Muscle of leg (tissue), 11 donors: Measurements from ENCODE around the gene TMEM236. TPM values are rescaled to one million over a fixed set of nuclear protein-coding genes. Genes with fewer than 3 reads are reported as not detected.
A peak's percentile ranks its signal among the peaks of the same experiment; 100 is the strongest.

Experiments used
- DNase-seq: peaks from one replicate; pipeline ENCODE4 v3.0.0; 2013
- H3K27ac ChIP-seq: one replicate; pipeline ENCODE4 v1.5.1; 2013; ENCODE audit warnings: mild to moderate bottlenecking, low read length, control low read depth
- H3K27me3 ChIP-seq: one replicate; pipeline ENCODE4 v1.6.1; 2013; ENCODE audit warnings: low read length; ENCODE audit not compliant: control insufficient read depth, insufficient read depth
- H3K36me3 ChIP-seq: one replicate; pipeline ENCODE4 v1.6.1; 2013; ENCODE audit warnings: low read length; ENCODE audit not compliant: control insufficient read depth, insufficient read depth
- H3K4me1 ChIP-seq: one replicate; pipeline ENCODE4 v1.6.1; 2013; ENCODE audit warnings: low read length; ENCODE audit not compliant: control insufficient read depth, insufficient read depth
- H3K4me3 ChIP-seq: one replicate; pipeline ENCODE4 v1.5.1; 2013; ENCODE audit warnings: low read length, control low read depth
- H3K9me3 ChIP-seq: replicated peaks from 2 replicates; pipeline ENCODE4 v1.6.1; 2013; ENCODE audit warnings: low read depth, low read length; ENCODE audit not compliant: control insufficient read depth
- WGBS: methylation state at CpG from one replicate; pipeline ENCODE4 v1.1.5; 2013; ENCODE audit warnings: missing lambda C conversion rate; ENCODE audit not compliant: insufficient coverage; 5-methylcytosine and 5-hydroxymethylcytosine counted together
- polyA plus RNA-seq, 8 donors: library from polyadenylated mRNA; unstranded; fragments of 120-200 nt; gene quantifications; one replicate each; pipeline versions ENCODE4 v1.2.1 to v1.2.3, GENCODE V29; 2013; ENCODE audit warnings: inconsistent platforms in 1 of 8, low replicate concordance in 1 of 8; ENCODE audit not compliant: insufficient read length in 8 of 8, insufficient read depth in 1 of 8
- total RNA-seq: library from RNA; stranded (reverse); fragments of 120-200 nt; gene quantifications from one replicate; pipeline ENCODE4 v1.2.4, GENCODE V29; 2013

The TMEM236 gene
- total and polyA plus RNA-seq, 9 donors = 0.35 to 1.4 (median 0.45) TPM

DNA sequence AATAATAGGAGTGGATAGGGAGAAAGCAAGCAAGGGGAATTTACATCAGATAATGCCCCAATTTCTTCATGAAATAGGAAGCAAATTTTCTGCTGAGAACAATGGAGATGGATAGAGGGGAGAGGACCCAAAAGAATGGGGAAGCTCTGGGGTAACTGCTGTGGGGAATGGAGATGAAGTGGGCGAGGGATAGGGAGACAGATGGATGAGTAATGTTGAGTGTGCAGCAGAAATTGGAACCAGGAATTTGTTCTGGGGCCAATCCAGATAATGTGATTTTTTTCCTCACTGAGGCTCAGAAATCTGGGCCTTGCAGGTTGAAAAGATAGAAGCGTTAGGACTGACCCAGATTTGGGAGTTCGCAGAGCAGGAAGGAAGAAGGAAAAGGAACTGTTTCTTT, 32.7 kb downstream of the TMEM236 start:
- WGBS = 76% methylated on average over 3 of the region's 3 CpGs
- H3K9me3 ChIP-seq = no peaks in the 10 kb centered on the region
- no peaks in the 10 kb centered on the region for H3K36me3 ChIP-seq
- H3K4me1 ChIP-seq = no peaks in the 10 kb centered on the region
- no peaks in the 10 kb centered on the region for H3K27me3 ChIP-seq
- no peak overlapping the region for H3K4me3 ChIP-seq
- H3K27ac ChIP-seq = no peak overlapping the region
- DNase-seq = no peak

GRCh38 chr10:17785276-17785930, 33.4 kb downstream of the TMEM236 start:
- Histone ChIP-seq H3K27me3 (no peaks in the 10 kb centered on the region), H3K4me1 (no peaks in the 10 kb centered on the region), H3K4me3 (no peak overlapping the region), H3K36me3 (no peaks in the 10 kb centered on the region), H3K27ac (no peak overlapping the region), H3K9me3 (no peaks in the 10 kb centered on the region)
- WGBS = 83% methylated on average over 1 of the region's 5 CpGs
- DNase-seq = peak; percentile 77

- no peaks in the 10 kb centered on the region for H3K9me3 ChIP-seq
- H3K27ac ChIP-seq = no peak overlapping the region
- H3K4me1 ChIP-seq = no peaks in the 10 kb centered on the region
- no peaks in the 10 kb centered on the region for H3K27me3 ChIP-seq
- no peak for DNase-seq
- H3K36me3 ChIP-seq = no peaks in the 10 kb centered on the region
- no peak overlapping the region for H3K4me3 ChIP-seq
- WGBS = 71% methylated on average over 11 of the region's 13 CpGs
Observed at GRCh38 chr10:17787087-17787961, 35.3 kb downstream of the TMEM236 start.

GRCh38 chr10:17788646-17789045, 36.6 kb downstream of the TMEM236 start:
- Histone ChIP-seq H3K4me3 (no peak overlapping the region), H3K27ac (no peak overlapping the region), H3K27me3 (no peaks in the 10 kb centered on the region), H3K36me3 (no peaks in the 10 kb centered on the region), H3K9me3 (no peaks in the 10 kb centered on the region), H3K4me1 (no peaks in the 10 kb centered on the region)
- DNase-seq = no peak
- 76% methylated on average over 2 of the region's 2 CpGs for WGBS

DNA sequence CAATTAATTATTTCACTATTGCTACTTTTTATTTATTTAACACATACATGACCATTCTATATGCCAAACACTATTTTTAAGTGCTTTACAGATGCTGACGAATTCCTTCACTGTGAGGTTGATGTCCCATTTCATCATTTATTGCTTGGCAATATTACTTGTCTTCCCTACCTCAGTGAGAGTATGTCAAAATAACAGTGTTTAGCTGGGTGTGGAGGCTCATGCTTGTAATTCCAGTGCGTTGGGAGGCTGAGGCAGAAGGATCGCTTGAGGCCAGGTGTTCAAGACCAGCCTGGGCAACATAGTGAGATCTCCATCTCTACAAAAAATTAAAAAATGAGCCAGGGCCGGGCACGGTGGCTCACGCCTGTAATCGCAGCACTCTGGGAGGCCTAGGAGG, 37.4 kb downstream of the TMEM236 start:
- Histone ChIP-seq H3K4me1 (no peaks in the 10 kb centered on the region), H3K36me3 (no peaks in the 10 kb centered on the region), H3K9me3 (no peaks in the 10 kb centered on the region), H3K27ac (no peak overlapping the region), H3K27me3 (no peaks in the 10 kb centered on the region), H3K4me3 (no peak overlapping the region)
- WGBS = 100% methylated on average over 2 of the region's 7 CpGs
- no peak for DNase-seq

DNA sequence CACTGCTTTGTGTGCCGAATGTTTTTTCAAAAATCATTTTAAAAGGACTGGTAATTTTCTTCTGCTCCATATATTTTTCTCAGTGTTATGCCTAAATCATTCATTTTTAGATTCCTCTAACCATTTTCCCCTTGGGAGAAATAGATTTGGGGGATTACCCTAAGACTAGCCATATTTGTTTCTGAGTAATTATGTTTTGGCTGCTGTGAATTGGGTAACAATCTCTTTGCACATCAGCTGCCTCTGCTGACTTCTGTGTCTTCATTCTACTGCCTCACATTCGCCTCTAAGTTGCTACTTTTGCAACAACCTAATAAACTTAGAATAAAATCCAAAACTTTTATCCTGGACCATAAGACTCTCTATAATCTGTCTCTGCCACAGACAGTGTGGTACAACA, 38.6 kb downstream of the TMEM236 start:
- Histone ChIP-seq H3K27me3 (no peaks in the 10 kb centered on the region), H3K4me1 (no peaks in the 10 kb centered on the region), H3K9me3 (no peaks in the 10 kb centered on the region), H3K36me3 (no peaks in the 10 kb centered on the region), H3K4me3 (no peak overlapping the region), H3K27ac (no peak overlapping the region)
- WGBS = 86% methylated on average over 1 of the region's 2 CpGs
- no peak for DNase-seq

GRCh38 chr10:17792991-17793390, 41.0 kb downstream of the TMEM236 start:
- Histone ChIP-seq H3K36me3 (no peaks in the 10 kb centered on the region), H3K4me1 (no peaks in the 10 kb centered on the region), H3K9me3 (no peaks in the 10 kb centered on the region), H3K27ac (no peak overlapping the region), H3K27me3 (no peaks in the 10 kb centered on the region), H3K4me3 (no peak overlapping the region)
- DNase-seq = peak; percentile 24

- no peaks in the 10 kb centered on the region for H3K4me1 ChIP-seq
- H3K4me3 ChIP-seq = no peak overlapping the region
- no peaks in the 10 kb centered on the region for H3K27me3 ChIP-seq
- H3K27ac ChIP-seq = no peak overlapping the region
- DNase-seq = no peak
- WGBS = 94% methylated on average over 2 of the region's 6 CpGs
- H3K9me3 ChIP-seq = no peaks in the 10 kb centered on the region
- no peaks in the 10 kb centered on the region for H3K36me3 ChIP-seq
Observed at GRCh38 chr10:17793823-17794644, 42.0 kb downstream of the TMEM236 start.

- no peak for DNase-seq
- Histone ChIP-seq H3K36me3 (no peaks in the 10 kb centered on the region), H3K9me3 (no peaks in the 10 kb centered on the region), H3K4me3 (no peak overlapping the region), H3K27me3 (no peaks in the 10 kb centered on the region), H3K4me1 (no peaks in the 10 kb centered on the region), H3K27ac (no peak overlapping the region)
- no CpG with 5 or more reads among the region's 4 CpGs for WGBS
Observed at GRCh38 chr10:17795083-17795482, 43.1 kb downstream of the TMEM236 start.
